Mesendoderm (in vitro differentiated cells): ENCODE results near the gene EIF2B1. TPM values are rescaled to one million over a fixed set of nuclear protein-coding genes. Genes with fewer than 3 reads are reported as not detected.

Experiments
- DNase-seq: peaks from one replicate; pipeline ENCODE4 v3.0.0; 2013
- H2AK5ac ChIP-seq: 2 replicates; pipeline ENCODE4 v1.6.1; 2013; ENCODE audit warnings: low read length, inconsistent platforms
- H2BK120ac ChIP-seq: 2 replicates; pipeline ENCODE4 v1.6.1; 2013; ENCODE audit warnings: low read depth, mild to moderate bottlenecking, low read length, moderate library complexity, mixed read lengths
- H2BK15ac ChIP-seq: replicated peaks from 2 replicates; pipeline ENCODE4 v1.6.1; 2013; ENCODE audit warnings: low read depth, mild to moderate bottlenecking, moderate library complexity
- H2BK5ac ChIP-seq: 2 replicates; pipeline ENCODE4 v1.6.1; 2013; ENCODE audit warnings: low read length, inconsistent platforms
- H3K18ac ChIP-seq: 2 replicates; pipeline ENCODE4 v1.6.1; 2013; ENCODE audit warnings: mild to moderate bottlenecking, low read length, mixed read lengths
- H3K23ac ChIP-seq: one replicate; pipeline ENCODE4 v1.6.1; 2013; ENCODE audit warnings: low read length
- H3K27ac ChIP-seq: 2 replicates; pipeline ENCODE4 v1.5.1; 2013; ENCODE audit warnings: low read depth, mild to moderate bottlenecking, inconsistent platforms, low read length, moderate library complexity
- H3K27me3 ChIP-seq: 2 replicates; pipeline ENCODE4 v1.6.1; 2013; ENCODE audit warnings: low read length, control low read depth, mild to moderate bottlenecking, inconsistent platforms; ENCODE audit not compliant: insufficient read depth, poor library complexity
- H3K36me3 ChIP-seq: 2 replicates; pipeline ENCODE4 v1.6.1; 2013; ENCODE audit warnings: low read length, inconsistent platforms; ENCODE audit not compliant: control insufficient read depth, insufficient read depth
- H3K4ac ChIP-seq: one replicate; pipeline ENCODE4 v1.6.1; 2013; ENCODE audit warnings: low read depth, mild to moderate bottlenecking, low read length, moderate library complexity
- H3K4me1 ChIP-seq: 2 replicates; pipeline ENCODE4 v1.6.1; 2013; ENCODE audit warnings: low read depth, low read length, inconsistent platforms; ENCODE audit not compliant: control insufficient read depth
- H3K4me2 ChIP-seq: 2 replicates; pipeline ENCODE4 v1.6.1; 2013; ENCODE audit warnings: low read length
- H3K4me3 ChIP-seq: 2 replicates; pipeline ENCODE4 v1.5.1; 2013; ENCODE audit warnings: mild to moderate bottlenecking, low read length
- H3K56ac ChIP-seq: one replicate; pipeline ENCODE4 v1.6.1; 2013; ENCODE audit warnings: low read length
- H3K79me1 ChIP-seq: 2 replicates; pipeline ENCODE4 v1.6.1; 2013; ENCODE audit warnings: low read length, inconsistent platforms
- H3K79me2 ChIP-seq: 2 replicates; pipeline ENCODE4 v1.6.1; 2013; ENCODE audit warnings: mild to moderate bottlenecking, low read length; ENCODE audit not compliant: control insufficient read depth, insufficient read depth
- H3K9ac ChIP-seq: 2 replicates; pipeline ENCODE4 v1.6.1; 2013; ENCODE audit warnings: low read length, inconsistent platforms
- H4K5ac ChIP-seq: one replicate; pipeline ENCODE4 v1.6.1; 2013; ENCODE audit warnings: low read length
- H4K8ac ChIP-seq: one replicate; pipeline ENCODE4 v1.6.1; 2013; ENCODE audit warnings: low read depth, mild to moderate bottlenecking, control low read depth, low read length, moderate library complexity
- whole genome bisulfite sequencing: extraction: QIAGEN DNeasy Blood & Tissue Kit; methylation state at CpG from one replicate; pipeline ENCODE4 v1.1.7; 2013; ENCODE audit warnings: low lambda C conversion rate, missing lambda C conversion rate; ENCODE audit not compliant: insufficient coverage; ENCODE audit errors: extremely low coverage; 5-methylcytosine and 5-hydroxymethylcytosine counted together
- polyA plus RNA-seq, 2 experiments: library from polyadenylated mRNA; stranded (reverse); fragments of 200-250 nt; gene quantifications; one replicate each; pipeline ENCODE4 v1.2.3, GENCODE V29; 2013

The EIF2B1 gene
- polyA plus RNA-seq (2013, experiment 1 of 2) = 43.2 TPM
- polyA plus RNA-seq (2013, experiment 2 of 2) = 41.7 TPM

- DNase-seq = peak; percentile 99
- Histone ChIP-seq H2BK120ac (no peak within 1 kb of the TSS), H3K79me1 (peaks cover 9% of the 10 kb centered on the region), H3K56ac (peak within 1 kb of the TSS; percentile 88), H3K4me3 (peak within 1 kb of the TSS; percentile 90), H2AK5ac (no peak within 1 kb of the TSS), H4K5ac (peak within 1 kb of the TSS; percentile 87), H3K23ac (no peak within 1 kb of the TSS), H3K27ac (peak within 1 kb of the TSS; percentile 6), H3K79me2 (peaks cover 12% of the 10 kb centered on the region), H3K9ac (peak within 1 kb of the TSS; percentile 87), H4K8ac (peak within 1 kb of the TSS; percentile 77), H3K4me2 (peak within 1 kb of the TSS; percentile 83), H3K36me3 (peaks cover 1% of the 10 kb centered on the region), H2BK15ac (no peak within 1 kb of the TSS), H3K27me3 (no peaks in the 10 kb centered on the region), H2BK5ac (no peak within 1 kb of the TSS), H3K4me1 (peaks cover 4% of the 10 kb centered on the region), H3K18ac (peak within 1 kb of the TSS; percentile 70), H3K4ac (peak within 1 kb of the TSS; percentile 57)
- no CpG with 5 or more reads among the region's 52 CpGs for WGBS
Observed at GRCh38 chr12:123633379-123634141, at the start of gene EIF2B1, which contains the start of gene GTF2H3. TSS of gene EIF2B1 (minus strand) at chr12:123633686. CDS start at chr12:123633557, 129 bp downstream. TSS of gene GTF2H3 (plus strand) at chr12:123633829. CDS start at chr12:123633860, 31 bp downstream.

GRCh38 chr12:123681605-123682004, 48.1 kb upstream of the EIF2B1 start:
- Histone ChIP-seq H3K9ac (no peak overlapping the region), H4K8ac (no peak overlapping the region), H2BK15ac (no peak overlapping the region), H3K27me3 (no peaks in the 10 kb centered on the region), H3K79me2 (no peaks in the 10 kb centered on the region), H3K4me1 (no peaks in the 10 kb centered on the region), H2BK120ac (no peak overlapping the region), H3K23ac (no peak overlapping the region), H3K18ac (no peak overlapping the region), H3K79me1 (no peaks in the 10 kb centered on the region), H2AK5ac (no peak overlapping the region), H3K4me2 (no peak overlapping the region), H3K27ac (no peak overlapping the region), H2BK5ac (no peak overlapping the region), H3K56ac (no peak overlapping the region), H3K4me3 (no peak overlapping the region), H3K4ac (no peak overlapping the region), H4K5ac (no peak overlapping the region), H3K36me3 (no peaks in the 10 kb centered on the region)
- no CpG with 5 or more reads among the region's 2 CpGs for WGBS
- no peak for DNase-seq

- Histone ChIP-seq H3K9ac (no peak overlapping the region), H3K4ac (no peak overlapping the region), H3K27ac (no peak overlapping the region), H3K23ac (no peak overlapping the region), H3K4me2 (no peak overlapping the region), H3K36me3 (no peaks in the 10 kb centered on the region), H3K4me1 (no peaks in the 10 kb centered on the region), H3K56ac (no peak overlapping the region), H2BK5ac (no peak overlapping the region), H2BK15ac (no peak overlapping the region), H4K8ac (no peak overlapping the region), H3K79me2 (no peaks in the 10 kb centered on the region), H3K18ac (no peak overlapping the region), H2AK5ac (no peak overlapping the region), H3K27me3 (no peaks in the 10 kb centered on the region), H3K79me1 (no peaks in the 10 kb centered on the region), H3K4me3 (no peak overlapping the region), H4K5ac (no peak overlapping the region), H2BK120ac (no peak overlapping the region)
- no peak for DNase-seq
- WGBS = no CpG with 5 or more reads among the region's 10 CpGs
Observed at GRCh38 chr12:123678981-123679380, 45.5 kb upstream of the EIF2B1 start.

- no peak overlapping the region for H3K56ac ChIP-seq
- H3K18ac ChIP-seq = no peak overlapping the region
Observed at GRCh38 chr12:123676616-123677320, 43.3 kb upstream of the EIF2B1 start.

GRCh38 chr12:123675436-123675835, 42.0 kb upstream of the EIF2B1 start:
- Histone ChIP-seq H3K4ac (no peak overlapping the region), H3K23ac (no peak overlapping the region), H3K27ac (no peak overlapping the region), H3K4me3 (no peak overlapping the region), H3K9ac (no peak overlapping the region), H2AK5ac (no peak overlapping the region), H3K79me2 (no peaks in the 10 kb centered on the region), H3K4me1 (no peaks in the 10 kb centered on the region), H3K79me1 (no peaks in the 10 kb centered on the region), H2BK5ac (no peak overlapping the region), H3K18ac (no peak overlapping the region), H3K36me3 (no peaks in the 10 kb centered on the region), H4K8ac (no peak overlapping the region), H2BK15ac (no peak overlapping the region), H2BK120ac (no peak overlapping the region), H4K5ac (no peak overlapping the region), H3K56ac (no peak overlapping the region), H3K27me3 (no peaks in the 10 kb centered on the region), H3K4me2 (no peak overlapping the region)
- no peak for DNase-seq
- WGBS = no CpG with 5 or more reads among the region's 1 CpG

More at GRCh38 chr12:123676616-123677320, 43.3 kb upstream of the EIF2B1 start:
- Histone ChIP-seq H2BK120ac (no peak overlapping the region), H2AK5ac (no peak overlapping the region), H3K4me3 (no peak overlapping the region), H3K9ac (no peak overlapping the region), H3K36me3 (no peaks in the 10 kb centered on the region), H3K79me2 (no peaks in the 10 kb centered on the region), H4K8ac (no peak overlapping the region), H3K4me2 (no peak overlapping the region), H4K5ac (no peak overlapping the region), H3K27me3 (no peaks in the 10 kb centered on the region), H3K27ac (no peak overlapping the region), H3K23ac (no peak overlapping the region), H3K4me1 (no peaks in the 10 kb centered on the region), H3K79me1 (no peaks in the 10 kb centered on the region), H2BK15ac (no peak overlapping the region), H3K4ac (no peak overlapping the region), H2BK5ac (no peak overlapping the region)
- no CpG with 5 or more reads among the region's 9 CpGs for WGBS
- no peak for DNase-seq
